A549 (cell line): ENCODE measurements around the gene MAPKAPK5.

Experiments
- CTCF ChIP-seq: fragments of >200 bp; sonication (Bioruptor Twin); formaldehyde crosslinking; IDR thresholded peaks from 3 replicates; pipeline ENCODE4 v1.5.1; 2016
- MAX ChIP-seq: IDR thresholded peaks from 2 replicates; pipeline ENCODE4 v1.6.1; 2012
- SREBF2 ChIP-seq: fragments of 450-650 bp; IDR thresholded peaks from 2 replicates; pipeline ENCODE4 v1.6.1; 2014; ENCODE audit warnings: mild to moderate bottlenecking, moderate library complexity

GRCh38 chr12:111864913-111865312 is 22.9 kb downstream of the MAPKAPK5 start:
- TF ChIP-seq SREBF2 (no peak), MAX (no peak), CTCF (no peak)
